Thyroid gland (tissue), 4 donors: Measurements from ENCODE around the gene CA6.

ENCODE experiments used
- CTCF ChIP-seq, 6 experiments: fragments of 200-600 bp in 3 of 6; fragments of 450-650 bp in 3 of 6; sonication (generic) in 3 of 6; IDR thresholded peaks; one replicate each; pipeline ENCODE4 v1.5.1; 2016 to 2019; ENCODE audit warnings: antibody characterized with exemption in 6 of 6, mild to moderate bottlenecking in 2 of 6, inconsistent platforms in 1 of 6, moderate library complexity in 1 of 6
- POLR2A ChIP-seq, 2 donors: fragments of 450-650 bp; IDR thresholded peaks; one replicate each; pipeline ENCODE4 v1.6.1; 2017; ENCODE audit warnings: antibody characterized with exemption in 2 of 2, mild to moderate bottlenecking in 2 of 2, moderate library complexity in 1 of 2

- TF ChIP-seq CTCF (IDR thresholded peaks at IDR 0.05) (no peak), POLR2A (IDR thresholded peaks at IDR 0.05) (no peak)
Observed at GRCh38 chr1:8902765-8903164, 42.9 kb upstream of the CA6 start.
